Natural killer cell treated with Interleukin-12 subunit alpha and Interleukin-12 subunit beta and Interleukin-15 and Interleukin-18, amount 100 ng/mL, for 72 hours (primary cell): ENCODE data around the gene PXYLP1. TPM values are rescaled to one million over a fixed set of nuclear protein-coding genes. Genes with fewer than 3 reads are reported as not detected.
"Not testable (repeated sequence)": the region's sequence is repeated elsewhere in the genome, so short reads cannot be mapped to it uniquely, and the experiment has no call there.

Source experiments
- ATAC-seq, 2 donors: fragments of 150-1000 bp; cut with Tn5 transposase in 1 of 2; sonication (Bioruptor Pico), chemical (Tn5 transposase) in 1 of 2; 2 replicates each; pipeline ENCODE4 v1.10.0; 2021
- DNase-seq: peaks from one replicate; pipeline ENCODE4 v3.0.0; 2022; ENCODE audit warnings: low spot score
- H3K27ac Mint-ChIP-seq, 2 donors: 1 replicate in 1 of 2; 2 replicates in 1 of 2; pipeline ENCODE4 v1.8.0; 2022; ENCODE audit warnings: mixed read lengths in 2 of 2, mild to moderate bottlenecking in 1 of 2, moderate library complexity in 1 of 2
- H3K27me3 Mint-ChIP-seq, 2 donors: 1 replicate in 1 of 2; 2 replicates in 1 of 2; pipeline ENCODE4 v1.8.0; 2022; ENCODE audit warnings: mixed read lengths in 2 of 2
- H3K36me3 Mint-ChIP-seq: one replicate; pipeline ENCODE4 v1.8.0; 2022; ENCODE audit warnings: mixed read lengths
- H3K4me1 Mint-ChIP-seq, 2 donors: 1 replicate in 1 of 2; 2 replicates in 1 of 2; pipeline ENCODE4 v1.8.0; 2022; ENCODE audit warnings: low read depth in 2 of 2, mixed read lengths in 2 of 2, mild to moderate bottlenecking in 1 of 2
- H3K4me3 Mint-ChIP-seq: one replicate; pipeline ENCODE4 v1.8.0; 2022; ENCODE audit warnings: mixed read lengths
- H3K9me3 Mint-ChIP-seq: 2 replicates; pipeline ENCODE4 v1.8.0; 2022; ENCODE audit warnings: mixed read lengths
- total RNA-seq, 2 donors: library from RNA; stranded (reverse); gene quantifications; one replicate each; pipeline ENCODE4 v1.2.3, GENCODE V29; 2022

The PXYLP1 gene
- total RNA-seq, 2 donors from 2014 or later = 6.3 to 15.2 TPM

DNA sequence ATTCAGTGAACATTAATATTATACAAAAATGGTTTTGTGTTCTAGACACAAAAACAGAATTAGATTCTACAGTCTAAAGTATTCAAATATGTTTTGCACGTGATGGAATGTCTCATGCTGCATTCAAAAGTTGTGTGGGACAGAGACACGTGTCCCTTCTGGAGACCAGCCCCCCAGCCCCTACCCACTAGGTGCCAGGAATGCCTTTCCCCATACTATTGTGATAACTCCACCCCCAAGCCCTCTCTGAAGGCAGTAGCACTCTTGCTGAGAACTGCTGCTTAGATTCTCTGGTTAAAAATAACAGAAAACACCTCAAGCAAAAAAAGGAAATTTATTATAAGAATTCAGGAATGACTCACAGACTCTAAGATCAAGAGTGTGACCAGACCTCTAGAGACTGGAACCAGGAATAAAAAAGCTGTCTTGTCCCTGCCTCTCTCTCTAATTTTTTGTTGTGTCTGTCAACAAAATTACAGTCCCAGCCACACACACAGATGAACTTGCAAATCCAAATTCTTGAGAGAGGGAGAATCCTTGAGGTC lies 57.7 kb downstream of the PXYLP1 start:
- no peak for ATAC-seq
- Mint-ChIP-seq H3K4me3 (no peak overlapping the region), H3K27me3 (no peaks in the 10 kb centered on the region), H3K36me3 (peaks cover 4% of the 10 kb centered on the region), H3K27ac (no peak overlapping the region), H3K4me1 (peaks cover 4% of the 10 kb centered on the region in 2 donors), H3K9me3 (no peaks in the 10 kb centered on the region)
- no peak for DNase-seq

DNA sequence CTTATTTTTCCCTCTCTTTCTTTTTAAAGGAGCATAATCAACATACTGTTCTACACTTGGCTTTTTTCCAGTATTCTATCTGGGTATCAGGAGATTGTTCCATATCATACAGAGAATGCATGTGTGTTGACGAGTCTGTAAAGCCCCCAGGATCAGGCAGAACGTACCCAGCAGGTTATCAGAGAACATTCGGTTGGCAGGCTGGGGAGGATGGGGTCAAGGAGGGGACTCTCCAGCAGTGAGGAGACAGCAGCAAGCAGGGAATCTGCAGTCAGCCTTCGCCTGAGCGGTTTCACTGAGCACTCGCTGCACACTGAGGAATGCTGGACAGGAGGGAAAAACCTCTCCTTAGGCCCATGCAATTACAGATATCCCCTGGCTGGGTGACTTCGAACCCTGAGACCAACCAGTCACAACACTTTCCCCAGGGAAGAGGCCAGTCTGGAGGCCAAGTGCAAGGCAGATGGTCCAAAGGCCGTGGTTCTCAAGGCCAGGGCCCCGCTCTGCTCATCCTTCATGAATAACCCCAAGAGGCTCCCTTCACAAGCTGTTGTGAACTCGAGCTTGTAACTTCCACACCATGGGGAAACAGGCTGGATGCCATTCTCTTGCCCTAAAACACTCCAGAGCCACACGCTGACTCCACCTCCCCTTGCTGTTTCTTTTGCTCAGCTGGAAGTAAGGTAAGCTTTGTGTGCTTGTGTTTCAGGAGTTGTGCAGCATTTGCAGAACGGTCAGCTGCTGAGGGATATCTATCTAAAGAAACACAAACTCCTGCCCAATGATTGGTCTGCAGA lies 60.1 kb downstream of the PXYLP1 start:
- Mint-ChIP-seq H3K36me3 (peaks cover 4% of the 10 kb centered on the region), H3K9me3 (no peaks in the 10 kb centered on the region), H3K27ac (no peak overlapping the region), H3K4me3 (no peak overlapping the region), H3K27me3 (no peaks in the 10 kb centered on the region), H3K4me1 (peaks cover 5 to 13% of the 10 kb centered on the region in 2 donors)
- peak in 1 of 2 donors; percentile 37 for ATAC-seq
- DNase-seq = no peak

DNA sequence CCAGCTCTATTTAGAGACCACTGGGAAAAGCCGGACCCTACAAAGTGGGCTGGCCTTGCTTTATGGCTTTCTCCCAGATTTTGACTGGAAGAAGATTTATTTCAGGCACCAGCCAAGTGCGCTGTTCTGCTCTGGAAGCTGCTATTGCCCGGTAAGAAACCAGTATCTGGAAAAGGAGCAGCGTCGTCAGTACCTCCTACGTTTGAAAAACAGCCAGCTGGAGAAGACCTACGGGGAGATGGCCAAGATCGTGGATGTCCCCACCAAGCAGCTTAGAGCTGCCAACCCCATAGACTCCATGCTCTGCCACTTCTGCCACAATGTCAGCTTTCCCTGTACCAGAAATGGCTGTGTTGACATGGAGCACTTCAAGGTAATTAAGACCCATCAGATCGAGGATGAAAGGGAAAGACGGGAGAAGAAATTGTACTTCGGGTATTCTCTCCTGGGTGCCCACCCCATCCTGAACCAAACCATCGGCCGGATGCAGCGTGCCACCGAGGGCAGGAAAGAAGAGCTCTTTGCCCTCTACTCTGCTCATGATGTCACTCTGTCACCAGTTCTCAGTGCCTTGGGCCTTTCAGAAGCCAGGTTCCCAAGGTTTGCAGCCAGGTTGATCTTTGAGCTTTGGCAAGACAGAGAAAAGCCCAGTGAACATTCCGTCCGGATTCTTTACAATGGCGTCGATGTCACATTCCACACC lies 60.9 kb downstream of the PXYLP1 start:
- DNase-seq (no peak), ATAC-seq (no peak)
- Mint-ChIP-seq H3K4me1 (peaks cover 5 to 13% of the 10 kb centered on the region in 2 donors), H3K4me3 (no peak overlapping the region), H3K27me3 (no peaks in the 10 kb centered on the region), H3K36me3 (peaks cover 4% of the 10 kb centered on the region), H3K9me3 (no peaks in the 10 kb centered on the region), H3K27ac (no peak overlapping the region)

DNA sequence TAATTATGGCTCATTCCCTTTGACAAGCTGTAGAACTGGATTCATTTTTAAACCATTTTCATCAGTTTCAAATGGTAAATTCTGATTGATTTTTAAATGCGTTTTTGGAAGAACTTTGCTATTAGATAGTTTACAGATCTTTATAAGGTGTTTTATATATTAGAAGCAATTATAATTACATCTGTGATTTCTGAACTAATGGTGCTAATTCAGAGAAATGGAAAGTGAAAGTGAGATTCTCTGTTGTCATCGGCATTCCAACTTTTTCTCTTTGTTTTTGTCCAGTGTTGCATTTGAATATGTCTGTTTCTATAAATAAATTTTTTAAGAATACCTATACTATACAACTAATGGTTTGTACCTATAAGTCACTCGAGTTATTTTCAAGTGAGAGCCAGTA lies 62.7 kb downstream of the PXYLP1 start:
- Mint-ChIP-seq H3K27ac (peak overlapping the region; percentile 78 to 85), H3K4me1 (peaks cover 5 to 13% of the 10 kb centered on the region in 2 donors), H3K9me3 (no peaks in the 10 kb centered on the region), H3K27me3 (no peaks in the 10 kb centered on the region), H3K4me3 (peak overlapping the region; percentile 80), H3K36me3 (no peaks in the 10 kb centered on the region)
- DNase-seq (no peak), ATAC-seq (no peak)

DNA sequence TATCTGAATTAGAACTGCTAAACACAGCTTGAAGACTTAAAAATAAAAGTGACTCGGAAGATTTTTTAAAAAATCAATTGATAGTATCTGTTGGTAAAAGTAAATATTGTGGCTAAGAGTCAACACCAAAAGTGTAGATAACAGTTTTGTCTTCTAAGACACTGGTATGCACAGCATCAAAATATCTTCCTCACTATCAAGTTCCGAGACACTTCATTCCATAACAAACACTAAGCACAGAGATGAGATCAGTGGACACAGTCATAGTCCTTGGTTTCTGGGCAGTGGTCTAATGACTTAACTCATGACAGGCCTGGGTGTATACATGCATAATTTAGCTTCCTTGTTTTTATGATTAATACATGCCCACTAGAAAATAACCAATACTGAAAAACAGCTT lies 63.2 kb downstream of the PXYLP1 start:
- peak overlapping the region; percentile 80 for H3K4me3 Mint-ChIP-seq
- ATAC-seq = peak in 1 of 2 donors; percentile 80

DNA sequence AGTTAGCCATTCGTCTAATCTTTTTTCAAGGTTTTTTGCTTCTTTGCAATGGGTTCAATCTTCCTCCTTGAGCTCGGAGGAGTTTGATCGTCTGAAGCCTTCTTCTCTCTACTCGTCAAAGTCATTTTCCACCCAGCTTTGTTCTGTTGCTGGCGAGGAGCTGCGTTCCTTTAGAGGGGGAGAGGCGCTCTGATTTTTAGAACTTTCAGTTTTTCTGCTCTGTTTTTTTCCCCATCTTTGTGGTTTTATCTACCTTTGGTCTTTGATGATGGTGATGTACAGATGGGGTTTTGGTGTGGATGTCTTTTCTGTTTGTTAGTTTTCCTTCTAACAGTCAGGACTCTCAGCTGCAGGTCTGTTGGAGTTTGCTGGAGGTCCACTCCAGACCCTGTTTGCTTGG lies 68.8 kb downstream of the PXYLP1 start:
- not testable (repeated sequence) for ATAC-seq, H3K9me3 Mint-ChIP-seq, H3K36me3 Mint-ChIP-seq, H3K4me3 Mint-ChIP-seq, H3K27me3 Mint-ChIP-seq, H3K4me1 Mint-ChIP-seq, H3K27ac Mint-ChIP-seq, DNase-seq

More for the DNA sequence above, 63.2 kb downstream of the PXYLP1 start:
- no peak for DNase-seq
- Mint-ChIP-seq H3K27ac (peak overlapping the region; percentile 78 to 85), H3K9me3 (no peaks in the 10 kb centered on the region), H3K4me1 (peaks cover 5 to 13% of the 10 kb centered on the region in 2 donors), H3K36me3 (no peaks in the 10 kb centered on the region), H3K27me3 (no peaks in the 10 kb centered on the region)

- no peak overlapping the region for H3K27ac Mint-ChIP-seq
- no peaks in the 10 kb centered on the region for H3K9me3 Mint-ChIP-seq
- H3K4me1 Mint-ChIP-seq = peaks cover 0 to 4% of the 10 kb centered on the region in 2 donors
- H3K4me3 Mint-ChIP-seq = no peak overlapping the region
- no peak for DNase-seq
- H3K36me3 Mint-ChIP-seq = no peaks in the 10 kb centered on the region
- no peak for ATAC-seq
- no peaks in the 10 kb centered on the region for H3K27me3 Mint-ChIP-seq
Measured at GRCh38 chr3:141302364-141303141, 70.9 kb downstream of the PXYLP1 start.

DNA sequence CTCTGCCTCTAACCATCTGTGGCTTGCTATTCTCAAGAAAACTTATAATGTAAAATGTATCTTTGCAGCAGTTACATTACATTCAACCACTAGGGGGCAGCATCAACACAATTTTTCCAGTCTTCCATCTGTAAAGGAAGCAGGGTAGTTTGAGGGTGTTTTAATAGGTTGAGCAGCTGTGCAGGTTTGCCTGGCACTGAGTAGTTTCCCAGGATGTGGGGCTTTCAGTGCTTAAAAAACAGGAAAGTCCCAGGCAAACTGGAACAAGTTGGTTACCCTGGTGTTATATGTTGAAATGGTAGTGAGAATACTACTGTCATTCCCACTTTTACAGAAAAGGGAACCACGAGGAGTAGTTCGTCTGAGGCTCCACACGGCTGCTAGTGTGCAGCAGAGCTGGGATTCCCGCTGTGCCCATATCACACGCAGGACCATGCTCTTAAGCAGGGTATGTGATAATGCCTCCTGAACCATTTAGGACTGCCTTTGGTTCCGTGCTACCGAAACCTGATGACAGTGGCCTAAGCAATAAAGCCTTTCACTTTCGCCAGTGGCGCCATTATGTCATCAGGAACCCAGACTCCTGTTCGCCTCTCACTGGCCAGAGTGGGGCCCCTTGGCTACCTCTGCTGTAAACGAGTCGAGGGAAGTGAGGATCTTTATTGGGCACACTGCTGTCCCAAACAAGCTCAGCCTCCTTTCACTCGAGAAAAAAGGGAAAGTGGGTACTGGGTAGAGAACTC lies 72.0 kb downstream of the PXYLP1 start:
- ATAC-seq (peak; percentile 70 to 71), DNase-seq (peak; percentile 73)
- Mint-ChIP-seq H3K4me1 (peaks cover 0 to 9% of the 10 kb centered on the region in 2 donors), H3K9me3 (no peaks in the 10 kb centered on the region), H3K36me3 (no peaks in the 10 kb centered on the region), H3K27me3 (no peaks in the 10 kb centered on the region), H3K4me3 (no peak overlapping the region), H3K27ac (no peak overlapping the region)

GRCh38 chr3:141305436-141305835 lies 73.8 kb downstream of the PXYLP1 start:
- Mint-ChIP-seq H3K27me3 (no peaks in the 10 kb centered on the region), H3K9me3 (no peaks in the 10 kb centered on the region), H3K36me3 (no peaks in the 10 kb centered on the region), H3K4me3 (no peak overlapping the region), H3K27ac (no peak overlapping the region), H3K4me1 (peaks cover 3 to 10% of the 10 kb centered on the region in 2 donors)
- ATAC-seq (no peak), DNase-seq (no peak)

GRCh38 chr3:141306276-141306675 lies 74.7 kb downstream of the PXYLP1 start:
- no peaks in the 10 kb centered on the region for H3K36me3 Mint-ChIP-seq
- no peak for DNase-seq
- no peak for ATAC-seq
- H3K27ac Mint-ChIP-seq = no peak overlapping the region
- no peak overlapping the region for H3K4me3 Mint-ChIP-seq
- H3K9me3 Mint-ChIP-seq = no peaks in the 10 kb centered on the region
- no peaks in the 10 kb centered on the region for H3K27me3 Mint-ChIP-seq
- peaks cover 11 to 18% of the 10 kb centered on the region in 2 donors for H3K4me1 Mint-ChIP-seq

DNA sequence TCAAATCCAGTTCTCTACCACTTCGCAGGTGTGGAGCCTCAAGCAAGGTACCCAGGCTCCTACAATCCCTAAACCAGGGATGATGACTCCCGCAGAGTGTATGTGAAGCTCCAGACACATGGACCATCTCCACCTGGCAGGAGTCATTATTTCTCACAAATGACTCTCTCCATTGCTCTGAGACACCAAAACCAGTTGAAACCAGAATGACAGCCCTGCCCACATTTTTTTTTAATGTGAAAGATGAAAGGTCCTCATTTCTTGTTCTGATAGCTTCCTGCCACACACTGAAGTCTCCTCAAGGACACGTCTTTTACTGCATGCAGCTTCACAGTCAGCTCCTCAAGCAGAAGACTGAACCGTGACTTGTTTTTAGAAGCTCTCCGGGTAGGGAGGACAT lies 75.3 kb downstream of the PXYLP1 start:
- ATAC-seq (no peak), DNase-seq (no peak)
- Mint-ChIP-seq H3K36me3 (no peaks in the 10 kb centered on the region), H3K27me3 (no peaks in the 10 kb centered on the region), H3K4me3 (no peak overlapping the region), H3K27ac (peak overlapping the region in 1 of 2 donors; percentile 41), H3K9me3 (no peaks in the 10 kb centered on the region), H3K4me1 (peaks cover 17 to 23% of the 10 kb centered on the region in 2 donors)

DNA sequence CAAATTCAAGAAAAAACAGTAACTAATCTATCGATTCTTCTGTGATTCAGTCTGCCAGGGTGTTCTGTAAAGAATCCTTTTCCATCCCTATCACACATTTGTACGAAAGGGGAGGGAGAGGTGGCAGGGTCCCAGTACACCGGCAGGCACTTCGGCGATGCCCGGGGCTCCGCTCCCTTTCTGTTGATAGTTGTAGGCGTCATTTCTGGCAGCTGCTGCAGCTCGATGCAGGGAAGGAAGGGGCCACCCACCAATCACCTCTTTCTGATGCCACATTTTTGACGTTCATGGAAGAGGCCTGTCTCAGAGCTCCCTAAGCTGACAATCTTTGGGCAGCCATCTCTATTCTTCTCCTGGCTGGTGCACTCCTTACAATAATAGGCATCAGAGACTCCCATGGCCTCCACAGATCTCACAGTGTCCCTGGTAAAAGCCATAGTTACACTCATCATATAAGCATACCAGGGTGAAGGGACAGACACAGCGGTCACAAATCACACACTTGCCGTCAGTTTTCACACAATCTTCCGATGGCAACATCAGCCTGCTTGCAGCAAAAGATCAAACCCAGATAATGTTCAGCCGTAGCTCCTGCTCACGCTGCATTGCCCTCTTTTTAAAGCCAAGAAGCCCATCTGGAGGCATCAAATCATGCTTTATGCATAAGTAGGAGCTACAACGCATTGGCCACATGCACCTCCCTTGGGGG lies 75.9 kb downstream of the PXYLP1 start:
- no peaks in the 10 kb centered on the region for H3K9me3 Mint-ChIP-seq
- H3K27me3 Mint-ChIP-seq = no peaks in the 10 kb centered on the region
- H3K4me3 Mint-ChIP-seq = no peak overlapping the region
- H3K4me1 Mint-ChIP-seq = peaks cover 23 to 29% of the 10 kb centered on the region in 2 donors
- no peaks in the 10 kb centered on the region for H3K36me3 Mint-ChIP-seq
- no peak for DNase-seq
- H3K27ac Mint-ChIP-seq = no peak overlapping the region
- ATAC-seq = no peak
